Large intestine (tissue), 3 donors: ENCODE results near the gene G6PC2. TPM values are rescaled to one million over a fixed set of nuclear protein-coding genes. Genes with fewer than 3 reads are reported as not detected.

Experiments
- DNase-seq, 2 donors: peaks; one replicate each; pipeline versions ENCODE4 v3.0.0 to v3.0.0-alpha.2; 2013
- H3K27ac ChIP-seq: one replicate; pipeline ENCODE4 v1.5.1; 2013; ENCODE audit warnings: low read length
- H3K27me3 ChIP-seq: 2 replicates; pipeline ENCODE4 v1.6.1; 2013; ENCODE audit warnings: low read length; ENCODE audit not compliant: control insufficient read depth, insufficient read depth
- H3K36me3 ChIP-seq: 2 replicates; pipeline ENCODE4 v1.6.1; 2013; ENCODE audit warnings: low read length; ENCODE audit not compliant: control insufficient read depth, insufficient read depth
- H3K4me1 ChIP-seq: one replicate; pipeline ENCODE4 v1.6.1; 2013; ENCODE audit warnings: low read length; ENCODE audit not compliant: control insufficient read depth, insufficient read depth
- H3K4me3 ChIP-seq: one replicate; pipeline ENCODE4 v1.5.1; 2013; ENCODE audit warnings: low read length
- H3K9me3 ChIP-seq: one replicate; pipeline ENCODE4 v1.6.1; 2013; ENCODE audit warnings: mild to moderate bottlenecking, low read depth, low read length, moderate library complexity; ENCODE audit not compliant: control insufficient read depth
- WGBS: methylation state at CpG from one replicate; pipeline ENCODE4 v1.1.5; 2013; ENCODE audit warnings: low lambda C conversion rate; ENCODE audit not compliant: insufficient coverage; 5-methylcytosine and 5-hydroxymethylcytosine counted together
- polyA plus RNA-seq: library from polyadenylated mRNA; unstranded; fragments of 120-200 nt; gene quantifications from one replicate; pipeline ENCODE4 v1.2.1, GENCODE V29; 2013

G6PC2 gene
- polyA plus RNA-seq, 1 donor, result 0.19 TPM

- no peaks in the 10 kb centered on the region for H3K27me3 ChIP-seq
- H3K4me3 ChIP-seq, result no peak overlapping the region
- H3K36me3 ChIP-seq, result no peaks in the 10 kb centered on the region
- H3K9me3 ChIP-seq, result no peaks in the 10 kb centered on the region
- no peaks in the 10 kb centered on the region for H3K4me1 ChIP-seq
- no CpG with 5 or more reads among the region's 3 CpGs for WGBS
- no peak for DNase-seq
- no peak overlapping the region for H3K27ac ChIP-seq
Observed at GRCh38 chr2:168944065-168944464, 43.0 kb downstream of the G6PC2 start.

- DNase-seq, result no peak
- no peaks in the 10 kb centered on the region for H3K27me3 ChIP-seq
Observed at GRCh38 chr2:168945508-168945907, 44.4 kb downstream of the G6PC2 start.

GRCh38 chr2:168948621-168949212, 47.6 kb downstream of the G6PC2 start:
- H3K4me3 ChIP-seq, result no peak overlapping the region
- H3K27ac ChIP-seq, result no peak overlapping the region
- 75% methylated on average over 6 of the region's 6 CpGs for WGBS
- no peaks in the 10 kb centered on the region for H3K4me1 ChIP-seq
- no peaks in the 10 kb centered on the region for H3K9me3 ChIP-seq
- no peaks in the 10 kb centered on the region for H3K36me3 ChIP-seq
- DNase-seq, result no peak
- no peaks in the 10 kb centered on the region for H3K27me3 ChIP-seq

More at GRCh38 chr2:168945508-168945907, 44.4 kb downstream of the G6PC2 start:
- no peak overlapping the region for H3K4me3 ChIP-seq
- no peaks in the 10 kb centered on the region for H3K4me1 ChIP-seq
- H3K27ac ChIP-seq, result no peak overlapping the region
- no peaks in the 10 kb centered on the region for H3K36me3 ChIP-seq
- H3K9me3 ChIP-seq, result no peaks in the 10 kb centered on the region
- WGBS, result 43% methylated on average over 2 of the region's 4 CpGs

- no peak overlapping the region for H3K27ac ChIP-seq
- H3K36me3 ChIP-seq, result no peaks in the 10 kb centered on the region
- no peaks in the 10 kb centered on the region for H3K4me1 ChIP-seq
- H3K4me3 ChIP-seq, result no peak overlapping the region
- no peaks in the 10 kb centered on the region for H3K27me3 ChIP-seq
- WGBS, result no CpG with 5 or more reads among the region's 1 CpG
- H3K9me3 ChIP-seq, result no peaks in the 10 kb centered on the region
- DNase-seq, result no peak
Observed at GRCh38 chr2:168949324-168949723, 48.2 kb downstream of the G6PC2 start.

GRCh38 chr2:168951871-168952270, 50.8 kb downstream of the G6PC2 start:
- Histone ChIP-seq H3K9me3 (no peaks in the 10 kb centered on the region), H3K4me3 (no peak overlapping the region), H3K36me3 (no peaks in the 10 kb centered on the region), H3K27ac (no peak overlapping the region), H3K27me3 (no peaks in the 10 kb centered on the region), H3K4me1 (no peaks in the 10 kb centered on the region)
- no peak for DNase-seq
- WGBS, result no CpG with 5 or more reads among the region's 1 CpG

GRCh38 chr2:168952424-168952823, 51.3 kb downstream of the G6PC2 start:
- H3K4me3 ChIP-seq, result no peak overlapping the region
- H3K9me3 ChIP-seq, result no peaks in the 10 kb centered on the region
- no peaks in the 10 kb centered on the region for H3K27me3 ChIP-seq
- no peak overlapping the region for H3K27ac ChIP-seq
- H3K4me1 ChIP-seq, result no peaks in the 10 kb centered on the region
- DNase-seq, result no peak
- H3K36me3 ChIP-seq, result no peaks in the 10 kb centered on the region
- WGBS, result 100% methylated on average over 1 of the region's 1 CpG

GRCh38 chr2:168954256-168954655, 53.2 kb downstream of the G6PC2 start:
- Histone ChIP-seq H3K27ac (no peak overlapping the region), H3K36me3 (no peaks in the 10 kb centered on the region), H3K27me3 (no peaks in the 10 kb centered on the region), H3K4me3 (no peak overlapping the region), H3K9me3 (no peaks in the 10 kb centered on the region), H3K4me1 (no peaks in the 10 kb centered on the region)
- DNase-seq, result no peak

GRCh38 chr2:168955321-168955720, 54.2 kb downstream of the G6PC2 start:
- H3K27ac ChIP-seq, result no peak overlapping the region

GRCh38 chr2:168956392-168956791, 55.3 kb downstream of the G6PC2 start:
- DNase-seq, result no peak
- no CpG with 5 or more reads among the region's 2 CpGs for WGBS
- Histone ChIP-seq H3K9me3 (no peaks in the 10 kb centered on the region), H3K27ac (no peak overlapping the region), H3K36me3 (no peaks in the 10 kb centered on the region), H3K27me3 (no peaks in the 10 kb centered on the region), H3K4me1 (no peaks in the 10 kb centered on the region), H3K4me3 (no peak overlapping the region)

More at GRCh38 chr2:168955321-168955720, 54.2 kb downstream of the G6PC2 start:
- no peak for DNase-seq
- H3K4me1 ChIP-seq, result no peaks in the 10 kb centered on the region
- WGBS, result 89% methylated on average over 3 of the region's 4 CpGs
- no peaks in the 10 kb centered on the region for H3K9me3 ChIP-seq
- H3K27me3 ChIP-seq, result no peaks in the 10 kb centered on the region
- no peaks in the 10 kb centered on the region for H3K36me3 ChIP-seq
- H3K4me3 ChIP-seq, result no peak overlapping the region
